Kidney (tissue), 14 donors: ENCODE measurements around the gene LENG8. TPM values are rescaled to one million over a fixed set of nuclear protein-coding genes. Genes with fewer than 3 reads are reported as not detected.
A peak's percentile ranks its signal among the peaks of the same experiment; 100 is the strongest.

Experiments
- DNase-seq, 5 donors: peaks; one replicate each; pipeline ENCODE4 v3.0.0-alpha.2; 2013 to 2020
- FAIRE-seq: peaks from 2 replicates; lab custom pipeline; 2012; peaks lifted over from hg19 to GRCh38; lab: Jason Lieb, UNC
- H3K27ac ChIP-seq, 2 donors: one replicate each; pipeline ENCODE4 v1.7.0; 2013; ENCODE audit warnings: low read depth in 2 of 2, low read length in 2 of 2, inconsistent platforms in 1 of 2
- H3K27me3 ChIP-seq: one replicate; pipeline ENCODE4 v1.7.1; 2013; ENCODE audit warnings: low read length, inconsistent platforms; ENCODE audit not compliant: control insufficient read depth, insufficient read depth
- H3K36me3 ChIP-seq, 3 donors: one replicate each; pipeline versions ENCODE4 v1.7.0 to v1.7.1; 2013; ENCODE audit warnings: low read length in 3 of 3, control low read depth in 1 of 3, inconsistent platforms in 1 of 3; ENCODE audit not compliant: insufficient read depth in 3 of 3, control insufficient read depth in 2 of 3
- H3K4me1 ChIP-seq, 3 donors: one replicate each; pipeline versions ENCODE4 v1.7.0 to v1.7.1; 2013; ENCODE audit warnings: low read length in 3 of 3, inconsistent platforms in 1 of 3, low read depth in 1 of 3; ENCODE audit not compliant: control insufficient read depth in 2 of 3, insufficient read depth in 2 of 3
- H3K4me3 ChIP-seq, 3 donors: one replicate each; pipeline versions ENCODE4 v1.7.0 to v1.8.1; 2013; ENCODE audit warnings: low read length in 3 of 3, control low read depth in 1 of 3, inconsistent platforms in 1 of 3
- H3K9ac ChIP-seq, 3 donors: one replicate each; pipeline versions ENCODE4 v1.7.0 to v1.7.1; 2013; ENCODE audit warnings: low read length in 3 of 3, control low read depth in 1 of 3, inconsistent platforms in 1 of 3
- H3K9me3 ChIP-seq, 3 donors: one replicate each; pipeline versions ENCODE4 v1.7.0 to v1.7.1; 2013; ENCODE audit warnings: low read length in 3 of 3, control low read depth in 1 of 3, inconsistent platforms in 1 of 3; ENCODE audit not compliant: control insufficient read depth in 2 of 3, insufficient read depth in 1 of 3
- intact Hi-C: fragments of 100-400 bp; cut with DNase I; formaldehyde crosslinking; loops from one replicate; pipeline ENCODE4 v1.11.1; 2022
- polyA plus RNA-seq: library from polyadenylated mRNA; stranded (reverse); fragments of 350-450 nt; fragmentation: Illumina TruSeq; extraction: RNeasy Lipid Tissue Mini Kit (QIAGEN cat#74804); gene quantifications from one replicate; pipeline ENCODE4 v1.2.3, GENCODE V29; 2014; ENCODE audit warnings: low read depth, low replicate concordance; ENCODE audit not compliant: insufficient read depth
- total RNA-seq: library from RNA; stranded (reverse); fragmentation: NEBNext Ultra II Directional; extraction: Animal tissue kit (Norgen Biotek cat#: 25700); gene quantifications from one replicate; pipeline ENCODE4 v1.2.1, GENCODE V29; 2021
- TF ChIP-seq, protein P1 (sequence below): IDR thresholded peaks from 3 replicates; pipeline ENCODE4 v1.5.1; 2012; ENCODE audit warnings: mild to moderate bottlenecking, moderate library complexity, borderline replicate concordance; ENCODE audit not compliant: insufficient read depth; ENCODE audit errors: extremely low read depth
- donor health status: control.
- donor health status: control.
- donor health status: control.
- donor health status: control.
- donor health status: control.
- donor health status: DM: yes; HTN: yes; CAD: no.
- donor health status: Normal renal cell carcinoma (clear cell type).

LENG8 gene
- total and polyA plus RNA-seq, 2 donors from 2014 or later = 48.6 to 208 TPM

DNA sequence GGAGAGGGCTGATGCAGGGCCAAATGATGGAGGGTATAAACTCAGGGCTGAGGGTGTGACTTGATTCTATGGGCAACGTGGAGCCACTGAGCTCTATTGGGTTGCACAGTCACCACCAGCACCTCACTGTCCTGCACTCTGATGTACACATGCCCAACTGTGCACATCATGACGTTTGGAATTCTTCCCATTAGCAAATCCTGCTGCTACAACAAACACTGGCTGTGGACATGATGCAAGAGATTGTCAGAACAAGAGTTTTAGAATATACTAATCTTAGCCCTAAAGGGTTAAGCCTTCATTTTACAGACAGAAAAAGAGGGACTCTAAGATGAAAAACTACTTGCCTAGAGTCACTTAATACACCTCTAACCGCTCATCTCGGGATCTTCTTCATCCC lies 36.1 kb upstream of the LENG8 start:
- TF ChIP-seq, protein P1, sequence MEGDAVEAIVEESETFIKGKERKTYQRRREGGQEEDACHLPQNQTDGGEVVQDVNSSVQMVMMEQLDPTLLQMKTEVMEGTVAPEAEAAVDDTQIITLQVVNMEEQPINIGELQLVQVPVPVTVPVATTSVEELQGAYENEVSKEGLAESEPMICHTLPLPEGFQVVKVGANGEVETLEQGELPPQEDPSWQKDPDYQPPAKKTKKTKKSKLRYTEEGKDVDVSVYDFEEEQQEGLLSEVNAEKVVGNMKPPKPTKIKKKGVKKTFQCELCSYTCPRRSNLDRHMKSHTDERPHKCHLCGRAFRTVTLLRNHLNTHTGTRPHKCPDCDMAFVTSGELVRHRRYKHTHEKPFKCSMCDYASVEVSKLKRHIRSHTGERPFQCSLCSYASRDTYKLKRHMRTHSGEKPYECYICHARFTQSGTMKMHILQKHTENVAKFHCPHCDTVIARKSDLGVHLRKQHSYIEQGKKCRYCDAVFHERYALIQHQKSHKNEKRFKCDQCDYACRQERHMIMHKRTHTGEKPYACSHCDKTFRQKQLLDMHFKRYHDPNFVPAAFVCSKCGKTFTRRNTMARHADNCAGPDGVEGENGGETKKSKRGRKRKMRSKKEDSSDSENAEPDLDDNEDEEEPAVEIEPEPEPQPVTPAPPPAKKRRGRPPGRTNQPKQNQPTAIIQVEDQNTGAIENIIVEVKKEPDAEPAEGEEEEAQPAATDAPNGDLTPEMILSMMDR = no peak
- Histone ChIP-seq H3K27me3 (peaks cover 17% of the 10 kb centered on the region), H3K9me3 (no peaks in the 10 kb centered on the region), H3K4me3 (no peak overlapping the region), H3K36me3 (no peaks in the 10 kb centered on the region), H3K27ac (no peak overlapping the region), H3K9ac (no peak overlapping the region), H3K4me1 (no peaks in the 10 kb centered on the region)
- DNase-seq = no peak
- intact Hi-C loops = no loop called here
- FAIRE-seq = no peak

DNA sequence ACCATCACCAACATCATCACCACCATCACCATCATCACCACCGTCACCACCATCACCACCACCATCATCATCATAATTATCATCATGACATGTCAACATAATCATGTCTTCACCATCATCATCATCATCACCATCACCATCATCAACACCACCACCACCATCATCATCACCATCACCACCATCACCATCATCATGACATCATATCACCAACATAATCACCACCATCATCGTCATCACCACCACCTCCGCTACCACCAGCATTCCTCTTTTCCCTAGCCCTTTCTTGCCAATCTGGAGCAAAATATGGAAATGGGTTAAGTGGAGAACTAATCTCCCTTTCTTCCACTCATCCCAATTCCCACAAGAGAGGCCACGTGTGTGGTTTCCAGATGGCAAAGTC lies 34.8 kb upstream of the LENG8 start:
- Histone ChIP-seq H3K9me3 (no peaks in the 10 kb centered on the region), H3K4me1 (no peaks in the 10 kb centered on the region), H3K27ac (no peak overlapping the region), H3K4me3 (no peak overlapping the region), H3K9ac (no peak overlapping the region), H3K36me3 (no peaks in the 10 kb centered on the region), H3K27me3 (peaks cover 17% of the 10 kb centered on the region)
- no peak for FAIRE-seq
- no peak for DNase-seq
- TF ChIP-seq, protein P1 = no peak
- intact Hi-C loops = no loop called here

DNA sequence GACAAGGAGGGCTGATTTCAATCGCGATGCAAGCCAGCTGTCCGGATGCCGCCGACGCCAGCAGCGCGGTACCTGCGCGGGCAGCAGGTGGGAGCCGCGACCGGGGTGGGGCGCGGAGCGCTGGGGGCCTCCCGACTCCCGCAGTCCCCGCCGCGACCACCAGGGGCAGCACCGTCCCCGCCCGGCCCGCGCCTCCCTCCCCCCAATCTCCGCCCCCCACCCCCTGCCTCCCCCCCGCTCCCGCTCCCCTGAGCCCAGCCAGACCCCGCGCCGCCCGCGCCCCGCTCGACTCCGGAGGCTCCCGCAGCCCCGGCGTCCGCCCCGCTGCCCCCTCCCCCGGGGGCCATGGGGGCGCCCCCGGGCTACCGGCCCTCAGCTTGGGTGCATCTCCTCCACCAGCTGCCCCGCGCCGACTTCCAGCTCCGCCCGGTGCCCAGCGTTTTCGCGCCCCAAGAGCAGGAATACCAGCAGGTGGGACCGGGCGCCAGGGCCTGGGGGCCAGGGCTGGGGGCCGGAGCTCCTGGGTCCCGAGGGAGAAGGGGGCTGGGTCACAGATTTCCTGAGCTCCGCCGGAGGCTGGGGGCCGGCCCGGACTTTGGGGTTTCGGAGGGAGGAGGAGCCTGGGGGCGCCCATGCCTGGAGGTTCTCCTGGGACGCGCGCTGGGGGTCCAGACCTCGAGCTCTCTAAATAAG lies 33.6 kb upstream of the LENG8 start, which contains the start of gene TTYH1:
Gene TTYH1 (plus strand): TSS at position 257 of the 693 bp plus-strand sequence. CDS start 89 bp downstream, at position 346.
- DNase-seq (peak in 1 of 5 donors; percentile 62), FAIRE-seq (no peak)
- Histone ChIP-seq H3K4me1 (no peaks in the 10 kb centered on the region), H3K9me3 (no peaks in the 10 kb centered on the region), H3K27ac (no peak within 1 kb of the TSS), H3K27me3 (peaks cover 17% of the 10 kb centered on the region), H3K9ac (no peak within 1 kb of the TSS), H3K4me3 (no peak within 1 kb of the TSS), H3K36me3 (no peaks in the 10 kb centered on the region)
- TF ChIP-seq, protein P1 = no peak
- intact Hi-C loops = no loop called here
